A549 (cell line): Measurements from ENCODE around the gene KCNK7. TPM values are rescaled to one million over a fixed set of nuclear protein-coding genes. Genes with fewer than 3 reads are reported as not detected.
A peak's percentile ranks its signal among the peaks of the same experiment; 100 is the strongest.

ENCODE experiments used
- ATAC-seq, 2 experiments: fragments of 200-7000 bp in 1 of 2; fragments of >200 bp in 1 of 2; cut with Nextera tagmentation in 1 of 2; cut with Tn5 transposase in 1 of 2; 3 replicates each; pipeline versions ENCODE4 v1.8.0 to v1.9.1; 2018 to 2020; ENCODE audit warnings: mild to moderate bottlenecking in 1 of 2, moderate library complexity in 1 of 2
- CTCF ChIA-PET: fragments of 300-600 bp; sonication (Branson Sonifier 250); formaldehyde crosslinking; extraction: SDS; loops from one replicate; lab custom pipeline; 2021; ENCODE audit warnings: antibody characterized with exemption, inconsistent platforms; lab: Yijun Ruan, JAX
- POLR2A ChIA-PET: fragments of 350-600 bp; formaldehyde crosslinking; extraction: SDS; loops from one replicate; lab custom pipeline; 2021; ENCODE audit warnings: antibody characterized with exemption, inconsistent platforms; lab: Yijun Ruan, JAX
- DNase-seq, 2 experiments: peaks; one replicate each; pipeline versions ENCODE4 v3.0.0 to v3.0.0-alpha.2; 2011 to 2016; ENCODE audit warnings: low read depth in 1 of 2, low spot score in 1 of 2
- FAIRE-seq: peaks from 2 replicates; lab custom pipeline; 2011; peaks lifted over from hg19 to GRCh38; lab: Jason Lieb, UNC
- H3K27ac ChIP-seq, 2 experiments: fragments of >200 bp; sonication (Bioruptor Twin); formaldehyde crosslinking; 3 replicates each; pipeline ENCODE4 v1.5.1; 2016 to 2017
- H3K4me1 ChIP-seq: fragments of >200 bp; sonication (Bioruptor Twin); formaldehyde crosslinking; 3 replicates; pipeline ENCODE4 v1.6.1; 2016
- H3K4me2 ChIP-seq: fragments of >200 bp; sonication (Bioruptor Twin); formaldehyde crosslinking; 3 replicates; pipeline ENCODE4 v1.6.1; 2016
- H3K4me3 ChIP-seq: fragments of >200 bp; sonication (Bioruptor Twin); formaldehyde crosslinking; 3 replicates; pipeline ENCODE4 v1.5.1; 2016
- H3K9me3 ChIP-seq: fragments of >200 bp; sonication (Bioruptor Twin); formaldehyde crosslinking; 3 replicates; pipeline ENCODE4 v1.6.1; 2016
- CBX8 ChIP-seq: fragments of 200-600 bp; sonication (generic); IDR thresholded peaks from 2 replicates; pipeline ENCODE4 v1.6.1; 2016
- EHMT2 ChIP-seq: fragments of 200-600 bp; sonication (generic); IDR thresholded peaks from 2 replicates; pipeline ENCODE4 v1.6.1; 2016; ENCODE audit warnings: antibody characterized with exemption, low read depth, mild to moderate bottlenecking, moderate library complexity
- EP300 ChIP-seq, 2 experiments: fragments of >200 bp; sonication (Bioruptor Twin); formaldehyde crosslinking; IDR thresholded peaks; 2 replicates in 1 of 2; 3 replicates in 1 of 2; pipeline ENCODE4 v1.6.1; 2016 to 2017
- FOXS1 ChIP-seq: fragments of 250-450 bp; sonication (Bioruptor Pico); IDR thresholded peaks from 2 replicates; pipeline ENCODE4 v1.5.0; 2020; ENCODE audit warnings: mild to moderate bottlenecking, moderate library complexity
- GATA3 ChIP-seq: IDR thresholded peaks from 2 replicates; pipeline ENCODE4 v1.6.1; 2012; ENCODE audit warnings: borderline replicate concordance
- HDAC2 ChIP-seq: fragments of 200-600 bp; sonication (generic); IDR thresholded peaks from 2 replicates; pipeline ENCODE4 v1.6.1; 2016
- JUN ChIP-seq, 2 experiments: fragments of >200 bp; sonication (Bioruptor Twin); formaldehyde crosslinking; IDR thresholded peaks; 2 replicates in 1 of 2; 3 replicates in 1 of 2; pipeline ENCODE4 v1.6.1; 2016 to 2017
- KDM5A ChIP-seq: fragments of 200-600 bp; sonication (generic); IDR thresholded peaks from 2 replicates; pipeline ENCODE4 v1.6.1; 2016; ENCODE audit warnings: antibody characterized with exemption, mild to moderate bottlenecking
- MAFK ChIP-seq: fragments of 450-650 bp; IDR thresholded peaks from 2 replicates; pipeline ENCODE4 v1.6.1; 2014; ENCODE audit not compliant: partially characterized antibody
- MYC ChIP-seq: IDR thresholded peaks from 2 replicates; pipeline ENCODE4 v1.6.1; 2012; ENCODE audit warnings: mild to moderate bottlenecking, inconsistent platforms, low read length, improper control_type of control experiment, borderline replicate concordance
- NFE2L2 ChIP-seq: fragments of 150-350 bp; conservative IDR thresholded peaks from 2 replicates; pipeline ENCODE4 v1.6.1; 2014; ENCODE audit warnings: low read length
- NPAS2 ChIP-seq: fragments of 250-450 bp; sonication (Bioruptor Pico); IDR thresholded peaks from 2 replicates; pipeline ENCODE4 v1.8.0; 2022; ENCODE audit warnings: mild to moderate bottlenecking, moderate library complexity, borderline replicate concordance
- POLR2A ChIP-seq: IDR thresholded peaks from 2 replicates; pipeline ENCODE4 v1.6.1; 2012; ENCODE audit warnings: mild to moderate bottlenecking, low read length
- RAD21 ChIP-seq, 2 experiments: fragments of >200 bp in 1 of 2; sonication (Bioruptor Twin) in 1 of 2; formaldehyde crosslinking in 1 of 2; IDR thresholded peaks in 1 of 2; conservative IDR thresholded peaks in 1 of 2; 2 replicates in 1 of 2; 3 replicates in 1 of 2; pipeline ENCODE4 v1.6.1; 2012 to 2018; ENCODE audit warnings: inconsistent platforms in 1 of 2
- RCOR1 ChIP-seq: fragments of 150-350 bp; IDR thresholded peaks from 2 replicates; pipeline ENCODE4 v1.6.1; 2014; ENCODE audit warnings: antibody characterized with exemption, low read length, low read depth
- RFX5 ChIP-seq: fragments of 450-650 bp; IDR thresholded peaks from 2 replicates; pipeline ENCODE4 v1.7.1; 2014; ENCODE audit warnings: antibody characterized with exemption, mild to moderate bottlenecking, moderate library complexity
- RNF2 ChIP-seq: fragments of 200-600 bp; sonication (generic); IDR thresholded peaks from 2 replicates; pipeline ENCODE4 v1.6.1; 2016; ENCODE audit warnings: low read depth, mild to moderate bottlenecking, antibody characterized with exemption, moderate library complexity, borderline replicate concordance
- SMC3 ChIP-seq: fragments of >200 bp; sonication (Bioruptor Twin); formaldehyde crosslinking; IDR thresholded peaks from 3 replicates; pipeline ENCODE4 v1.6.1; 2018; ENCODE audit warnings: inconsistent platforms
- ZC3H11A ChIP-seq: fragments of 450-650 bp; IDR thresholded peaks from 2 replicates; pipeline ENCODE4 v1.6.1; 2014; ENCODE audit warnings: antibody characterized with exemption, mild to moderate bottlenecking
- ZFP36 ChIP-seq: fragments of 450-650 bp; IDR thresholded peaks from 2 replicates; pipeline ENCODE4 v1.6.1; 2014; ENCODE audit warnings: borderline replicate concordance; ENCODE audit not compliant: partially characterized antibody
- WGBS: methylation state at CpG from one replicate; pipeline ENCODE4 v1.1.6; 2017; ENCODE audit errors: missing lambda C conversion rate; 5-methylcytosine and 5-hydroxymethylcytosine counted together
- polyA plus RNA-seq, 4 experiments: library from polyadenylated mRNA; depleted of rRNA in 3 of 4; stranded (reverse); fragments of >200 nt; fragmentation: RNase III in 1 of 4; extraction: RNeasy Plus Mini Kit Qiagen cat#74134 plus additional on column Dnase treatment in 1 of 4; gene quantifications; 2 replicates in 3 of 4; 3 replicates in 1 of 4; pipeline ENCODE4 v1.2.3, GENCODE V29; 2011 to 2017
- TF ChIP-seq, protein P1 (sequence below): fragments of 200-600 bp; sonication (generic); IDR thresholded peaks from 2 replicates; pipeline ENCODE4 v1.6.1; 2016; ENCODE audit warnings: antibody characterized with exemption, mild to moderate bottlenecking, moderate library complexity
- TF ChIP-seq, protein P2 (sequence below): fragments of >200 bp; sonication (Bioruptor Twin); formaldehyde crosslinking; IDR thresholded peaks from 3 replicates; pipeline ENCODE4 v1.6.1; 2016
- TF ChIP-seq, protein P3 (sequence below): IDR thresholded peaks from 2 replicates; pipeline ENCODE4 v1.6.1; 2012
- TF ChIP-seq, protein P4 (sequence below): IDR thresholded peaks from 2 replicates; pipeline ENCODE4 v1.6.1; 2012; ENCODE audit warnings: low read depth, borderline replicate concordance
- TF ChIP-seq, protein P5 (sequence below): fragments of >200 bp; sonication (Bioruptor Twin); formaldehyde crosslinking; IDR thresholded peaks from 3 replicates; pipeline ENCODE4 v1.5.1; 2016

The KCNK7 gene
- polyA plus RNA-seq, 2 of the 4 experiments (the other 2 are of a cell fraction) = 0.13 to 0.50 TPM

DNA sequence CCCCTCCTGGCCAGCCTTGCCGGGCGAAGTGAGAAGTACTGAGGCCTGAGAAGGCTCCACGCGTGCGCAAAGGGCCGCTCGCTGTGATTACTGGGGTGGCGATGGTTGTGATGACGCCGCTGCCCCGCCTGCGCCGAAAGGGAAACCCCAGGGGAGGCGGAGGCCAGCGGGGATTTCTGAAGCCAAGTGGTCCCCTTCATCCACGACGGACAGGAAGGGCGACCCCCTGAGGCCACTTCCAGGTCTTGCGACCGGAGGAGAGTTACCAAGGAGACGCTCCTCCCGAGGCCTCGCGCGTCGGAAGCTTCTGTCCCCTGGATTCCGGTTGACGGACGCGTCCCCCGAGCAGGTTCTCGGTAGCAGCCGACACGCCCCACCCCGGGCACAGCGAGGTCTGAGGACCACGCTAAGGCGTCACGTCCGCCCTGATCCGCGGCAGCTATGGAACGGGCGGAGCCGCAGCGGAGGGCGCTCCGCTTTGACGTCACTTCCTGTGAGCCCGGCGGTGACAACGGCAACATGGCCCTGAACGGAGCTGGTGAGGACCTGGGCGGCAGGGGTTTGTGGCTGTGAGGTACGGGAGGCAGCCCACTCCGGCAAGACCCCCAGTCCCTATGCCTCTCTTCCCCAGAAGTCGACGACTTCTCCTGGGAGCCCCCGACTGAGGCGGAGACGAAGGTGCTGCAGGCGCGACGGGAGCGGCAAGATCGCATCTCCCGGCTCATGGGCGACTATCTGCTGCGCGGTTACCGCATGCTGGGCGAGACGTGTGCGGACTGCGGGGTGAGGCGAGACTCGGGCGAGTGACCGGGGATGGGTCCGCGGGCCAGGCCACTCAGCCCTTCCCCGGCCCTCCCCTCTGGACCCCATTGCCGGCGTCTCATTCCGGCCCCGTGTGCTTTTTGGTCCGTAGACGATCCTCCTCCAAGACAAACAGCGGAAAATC, 25.4 kb downstream of the KCNK7 start, which contains the start of gene ZNRD2:
Gene ZNRD2, plus strand, starts transcription at position 505 of the 946 bp plus-strand sequence. Its CDS starts 15 bp downstream, at position 520.
- Histone ChIP-seq H3K4me1 (peaks cover 49% of the 10 kb centered on the region), H3K4me3 (peak within 1 kb of the TSS; percentile 81), H3K27ac (peak within 1 kb of the TSS; percentile 83 to 98)
- CTCF ChIA-PET = interaction anchor here (0.6 to 16.3 kb wide), 12 partner anchors 9 to 452 kb away, joined by 3 to 393 read pairs (median 6); partner anchors contain the start of genes KCNK7, LTBP3 and SCYL1
- peak; percentile 77 for FAIRE-seq
- DNase-seq = peak; percentile 96 to 99
- peak; percentile 72 to 86 for ATAC-seq
- TF ChIP-seq ZFP36 (no peak), RCOR1 (no peak), NFE2L2 (no peak), NPAS2 (CRISPR knock-in tag) (no peak), KDM5A (peak; percentile 97), HDAC2 (peak; percentile 84; the same call in 1 of the 2 replicates), RAD21 (conservative IDR thresholded peaks at IDR 0.05 in 1 of 2, IDR thresholded peaks at IDR 0.05 in 1 of 2) (peak; percentile 56 to 67), JUN (IDR thresholded peaks at IDR 0.05) (peak; percentile 52 to 86), CBX8 (no peak), EHMT2 (no peak), MAFK (no peak), EP300 (IDR thresholded peaks at IDR 0.05) (0 out of 5 replicates have a peak, but pooled peaks of 1 of the 2 experiments have one; percentile 26), POLR2A (peak; percentile 62), GATA3 (peak; percentile 19), SMC3 (peak; percentile 71), MYC (peak; percentile 61), RNF2 (no peak), FOXS1 (CRISPR knock-in tag) (no peak), ZC3H11A (no peak), RFX5 (no peak)
- TF ChIP-seq, protein P1, sequence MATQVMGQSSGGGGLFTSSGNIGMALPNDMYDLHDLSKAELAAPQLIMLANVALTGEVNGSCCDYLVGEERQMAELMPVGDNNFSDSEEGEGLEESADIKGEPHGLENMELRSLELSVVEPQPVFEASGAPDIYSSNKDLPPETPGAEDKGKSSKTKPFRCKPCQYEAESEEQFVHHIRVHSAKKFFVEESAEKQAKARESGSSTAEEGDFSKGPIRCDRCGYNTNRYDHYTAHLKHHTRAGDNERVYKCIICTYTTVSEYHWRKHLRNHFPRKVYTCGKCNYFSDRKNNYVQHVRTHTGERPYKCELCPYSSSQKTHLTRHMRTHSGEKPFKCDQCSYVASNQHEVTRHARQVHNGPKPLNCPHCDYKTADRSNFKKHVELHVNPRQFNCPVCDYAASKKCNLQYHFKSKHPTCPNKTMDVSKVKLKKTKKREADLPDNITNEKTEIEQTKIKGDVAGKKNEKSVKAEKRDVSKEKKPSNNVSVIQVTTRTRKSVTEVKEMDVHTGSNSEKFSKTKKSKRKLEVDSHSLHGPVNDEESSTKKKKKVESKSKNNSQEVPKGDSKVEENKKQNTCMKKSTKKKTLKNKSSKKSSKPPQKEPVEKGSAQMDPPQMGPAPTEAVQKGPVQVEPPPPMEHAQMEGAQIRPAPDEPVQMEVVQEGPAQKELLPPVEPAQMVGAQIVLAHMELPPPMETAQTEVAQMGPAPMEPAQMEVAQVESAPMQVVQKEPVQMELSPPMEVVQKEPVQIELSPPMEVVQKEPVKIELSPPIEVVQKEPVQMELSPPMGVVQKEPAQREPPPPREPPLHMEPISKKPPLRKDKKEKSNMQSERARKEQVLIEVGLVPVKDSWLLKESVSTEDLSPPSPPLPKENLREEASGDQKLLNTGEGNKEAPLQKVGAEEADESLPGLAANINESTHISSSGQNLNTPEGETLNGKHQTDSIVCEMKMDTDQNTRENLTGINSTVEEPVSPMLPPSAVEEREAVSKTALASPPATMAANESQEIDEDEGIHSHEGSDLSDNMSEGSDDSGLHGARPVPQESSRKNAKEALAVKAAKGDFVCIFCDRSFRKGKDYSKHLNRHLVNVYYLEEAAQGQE = no peak
- TF ChIP-seq, protein P2, sequence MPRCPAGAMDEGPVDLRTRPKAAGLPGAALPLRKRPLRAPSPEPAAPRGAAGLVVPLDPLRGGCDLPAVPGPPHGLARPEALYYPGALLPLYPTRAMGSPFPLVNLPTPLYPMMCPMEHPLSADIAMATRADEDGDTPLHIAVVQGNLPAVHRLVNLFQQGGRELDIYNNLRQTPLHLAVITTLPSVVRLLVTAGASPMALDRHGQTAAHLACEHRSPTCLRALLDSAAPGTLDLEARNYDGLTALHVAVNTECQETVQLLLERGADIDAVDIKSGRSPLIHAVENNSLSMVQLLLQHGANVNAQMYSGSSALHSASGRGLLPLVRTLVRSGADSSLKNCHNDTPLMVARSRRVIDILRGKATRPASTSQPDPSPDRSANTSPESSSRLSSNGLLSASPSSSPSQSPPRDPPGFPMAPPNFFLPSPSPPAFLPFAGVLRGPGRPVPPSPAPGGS = peak; percentile 60; the same call in 2 of the 3 replicates
- TF ChIP-seq, protein P3, sequence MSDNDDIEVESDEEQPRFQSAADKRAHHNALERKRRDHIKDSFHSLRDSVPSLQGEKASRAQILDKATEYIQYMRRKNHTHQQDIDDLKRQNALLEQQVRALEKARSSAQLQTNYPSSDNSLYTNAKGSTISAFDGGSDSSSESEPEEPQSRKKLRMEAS = peak; percentile 85
- TF ChIP-seq, protein P4, sequence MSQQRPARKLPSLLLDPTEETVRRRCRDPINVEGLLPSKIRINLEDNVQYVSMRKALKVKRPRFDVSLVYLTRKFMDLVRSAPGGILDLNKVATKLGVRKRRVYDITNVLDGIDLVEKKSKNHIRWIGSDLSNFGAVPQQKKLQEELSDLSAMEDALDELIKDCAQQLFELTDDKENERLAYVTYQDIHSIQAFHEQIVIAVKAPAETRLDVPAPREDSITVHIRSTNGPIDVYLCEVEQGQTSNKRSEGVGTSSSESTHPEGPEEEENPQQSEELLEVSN = 0 out of 2 replicates have a peak, but pooled peaks have one; percentile 46
- TF ChIP-seq, protein P5, sequence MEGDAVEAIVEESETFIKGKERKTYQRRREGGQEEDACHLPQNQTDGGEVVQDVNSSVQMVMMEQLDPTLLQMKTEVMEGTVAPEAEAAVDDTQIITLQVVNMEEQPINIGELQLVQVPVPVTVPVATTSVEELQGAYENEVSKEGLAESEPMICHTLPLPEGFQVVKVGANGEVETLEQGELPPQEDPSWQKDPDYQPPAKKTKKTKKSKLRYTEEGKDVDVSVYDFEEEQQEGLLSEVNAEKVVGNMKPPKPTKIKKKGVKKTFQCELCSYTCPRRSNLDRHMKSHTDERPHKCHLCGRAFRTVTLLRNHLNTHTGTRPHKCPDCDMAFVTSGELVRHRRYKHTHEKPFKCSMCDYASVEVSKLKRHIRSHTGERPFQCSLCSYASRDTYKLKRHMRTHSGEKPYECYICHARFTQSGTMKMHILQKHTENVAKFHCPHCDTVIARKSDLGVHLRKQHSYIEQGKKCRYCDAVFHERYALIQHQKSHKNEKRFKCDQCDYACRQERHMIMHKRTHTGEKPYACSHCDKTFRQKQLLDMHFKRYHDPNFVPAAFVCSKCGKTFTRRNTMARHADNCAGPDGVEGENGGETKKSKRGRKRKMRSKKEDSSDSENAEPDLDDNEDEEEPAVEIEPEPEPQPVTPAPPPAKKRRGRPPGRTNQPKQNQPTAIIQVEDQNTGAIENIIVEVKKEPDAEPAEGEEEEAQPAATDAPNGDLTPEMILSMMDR = peak; percentile 66
- TF ChIP-seq, all 56 proteins: peak for 13
- Histone ChIP-seq H3K9me3 (no peaks in the 10 kb centered on the region), H3K4me2 (peak within 1 kb of the TSS; percentile 97)
- under 1% methylated on average over 76 of the region's 89 CpGs for WGBS
- POLR2A ChIA-PET = interaction anchor here (0.7 to 3.6 kb wide), 11 partner anchors 10 to 149 kb away, joined by 3 to 51 read pairs (median 4); partner anchors contain the start of genes LTBP3, PCNX3, RELA and SCYL1
